Heart left ventricle (tissue), 13 donors: ENCODE data around the gene MYBL2.

ENCODE experiments used
- POLR2A ChIP-seq, 2 donors: fragments of 450-650 bp; IDR thresholded peaks; one replicate each; pipeline ENCODE4 v1.6.1; 2017; ENCODE audit warnings: antibody characterized with exemption in 2 of 2, mild to moderate bottlenecking in 2 of 2, moderate library complexity in 2 of 2
- TF ChIP-seq, protein P1 (sequence below), 12 donors: fragments of 200-600 bp; sonication (generic) in 4 of 12; IDR thresholded peaks; one replicate each; pipeline versions ENCODE4 v1.5.0 to v1.8.0; 2018 to 2022; ENCODE audit warnings: antibody characterized with exemption in 12 of 12, mild to moderate bottlenecking in 5 of 12
- donor health status: ischemic (EF 13 %, LVEDD 7.1; RV severe dilation, severe dysfunction).
- donor health status: DM: no; HTN: yes; CAD: no.
- donor health status: DM: no; HTN: no; CAD: no.
- donor health status: ischemic (EF 25% LVEDD 6.9; RV normal size, moderate dysfunction).
- donor health status: ischemic (EF 25% LVEDD 5.7; RV mildly dilated, moderate dysfunction).
- donor health status: ischemic (EF 35%, LVEDD 5.7; RV mildly dilated, moderate dysfunction).
- donor health status: nonischemic (EF 11% LVEDD 7.7; RV severe dilation, severe dysfunction).
- donor health status: DM: yes; HTN: yes; CAD: no.
- donor health status: PGD.
- donor health status: ischemic (EF 29% LVEDD 5.4; RV normal size, mild dysfunction).
- donor health status: nonischemic (EF 23%, LVEDD 6.1; RV moderate dilation, normal function).

DNA sequence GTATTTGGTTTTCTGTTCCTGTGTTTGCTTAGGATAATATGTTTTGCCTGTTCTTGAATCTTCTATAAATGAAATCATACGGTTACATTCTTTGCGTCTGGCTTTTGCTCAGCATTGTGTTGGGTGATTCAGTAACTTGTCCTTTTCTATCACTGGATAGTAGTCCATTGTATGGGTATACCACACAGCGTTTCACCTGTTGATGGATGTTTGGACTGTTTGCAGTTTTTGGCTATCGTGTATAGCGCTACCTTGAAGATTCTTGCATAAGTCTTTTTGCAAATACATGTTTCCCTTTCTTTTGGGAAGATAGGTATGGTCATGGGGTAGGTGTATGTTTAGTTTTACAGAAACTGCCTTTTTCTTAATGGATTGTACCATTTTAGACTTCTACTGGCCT, 9.5 kb downstream of the MYBL2 start:
- TF ChIP-seq, protein P1, sequence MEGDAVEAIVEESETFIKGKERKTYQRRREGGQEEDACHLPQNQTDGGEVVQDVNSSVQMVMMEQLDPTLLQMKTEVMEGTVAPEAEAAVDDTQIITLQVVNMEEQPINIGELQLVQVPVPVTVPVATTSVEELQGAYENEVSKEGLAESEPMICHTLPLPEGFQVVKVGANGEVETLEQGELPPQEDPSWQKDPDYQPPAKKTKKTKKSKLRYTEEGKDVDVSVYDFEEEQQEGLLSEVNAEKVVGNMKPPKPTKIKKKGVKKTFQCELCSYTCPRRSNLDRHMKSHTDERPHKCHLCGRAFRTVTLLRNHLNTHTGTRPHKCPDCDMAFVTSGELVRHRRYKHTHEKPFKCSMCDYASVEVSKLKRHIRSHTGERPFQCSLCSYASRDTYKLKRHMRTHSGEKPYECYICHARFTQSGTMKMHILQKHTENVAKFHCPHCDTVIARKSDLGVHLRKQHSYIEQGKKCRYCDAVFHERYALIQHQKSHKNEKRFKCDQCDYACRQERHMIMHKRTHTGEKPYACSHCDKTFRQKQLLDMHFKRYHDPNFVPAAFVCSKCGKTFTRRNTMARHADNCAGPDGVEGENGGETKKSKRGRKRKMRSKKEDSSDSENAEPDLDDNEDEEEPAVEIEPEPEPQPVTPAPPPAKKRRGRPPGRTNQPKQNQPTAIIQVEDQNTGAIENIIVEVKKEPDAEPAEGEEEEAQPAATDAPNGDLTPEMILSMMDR (IDR thresholded peaks at IDR 0.05) = no peak
- no peak for TF ChIP-seq POLR2A (IDR thresholded peaks at IDR 0.05)
